Motor neuron (in vitro differentiated cells): ENCODE results near the gene TMEM271. TPM values are rescaled to one million over a fixed set of nuclear protein-coding genes. Genes with fewer than 3 reads are reported as not detected.
"Not testable (repeated sequence)": the region's sequence is repeated elsewhere in the genome, so short reads cannot be mapped to it uniquely, and the experiment has no call there.

Experiments used
- ATAC-seq, 8 experiments: fragments of 200-7000 bp; cut with Tn5 transposase; replicated peaks in 6 of 8; 2 replicates each; pipeline ENCODE4 v1.8.0; 2021; ENCODE audit warnings: mild to moderate bottlenecking in 8 of 8, moderate library complexity in 8 of 8
- H3K27ac ChIP-seq, 2 donors: fragments of 250-450 bp; sonication (Bioruptor Pico); 2 replicates each; pipeline ENCODE4 v1.9.0; 2021; ENCODE audit warnings: antibody characterized with exemption in 2 of 2, mild to moderate bottlenecking in 2 of 2, moderate library complexity in 1 of 2
- H3K4me1 ChIP-seq, 2 donors: fragments of 250-450 bp; sonication (Bioruptor Pico); replicated peaks in 1 of 2; 2 replicates each; pipeline ENCODE4 v1.6.1; 2021; ENCODE audit warnings: antibody characterized with exemption in 2 of 2, mild to moderate bottlenecking in 2 of 2, moderate library complexity in 1 of 2
- H3K4me3 ChIP-seq, 5 donors: fragments of 250-450 bp; sonication (Bioruptor Pico); 2 replicates each; pipeline ENCODE4 v1.9.0; 2021; ENCODE audit warnings: antibody characterized with exemption in 5 of 5, mild to moderate bottlenecking in 5 of 5, moderate library complexity in 4 of 5
- WGBS, 10 experiments: fragments of 450-650 bp; shearing (Covaris generic); methylation state at CpG; one replicate each; pipeline ENCODE4 v1.0.0; 2022; 5-methylcytosine and 5-hydroxymethylcytosine counted together
- in situ Hi-C, 9 experiments: fragments of 400-800 bp; cut with MboI; loops; one replicate each; pipeline ENCODE4 v1.15.0; 2021; ENCODE audit warnings: low sequenced_read_pairs in 9 of 9, low pct_unique_long_range_greater_than_20kb in 2 of 9; ENCODE audit not compliant: unreplicated experiment in 9 of 9
- total RNA-seq, 8 experiments: library from RNA; unstranded; fragments of 300-600 nt; gene quantifications; 2 replicates each; pipeline versions ENCODE4 v1.2.3 to v1.2.4, GENCODE V29; 2022

TMEM271 gene
- total RNA-seq, 8 experiments from 2014 or later: 0.88 to 3.7 (median 2.3) TPM; not detected in 3

GRCh38 chr4:601612-602558 lies 25.8 kb upstream of the TMEM271 start:
- no peak for ATAC-seq
- in situ Hi-C loops: loop anchor here in 1 of 9 experiments (5.0 kb wide), 1 partner anchor 75 kb away; no protein-coding TSS in a partner anchor
- Histone ChIP-seq H3K4me1 (no peaks in the 10 kb centered on the region), H3K4me3 (no peak overlapping the region), H3K27ac (no peak overlapping the region)
- WGBS, 10 experiments: 40 to 100% (median 80%) methylated on average over 2 to 6 of the region's 24 CpGs; no CpG with 5 or more reads in 2 of the 10 experiments

GRCh38 chr4:600850-601515 lies 24.9 kb upstream of the TMEM271 start:
- WGBS, 10 experiments: 0 to 100% (median 42%) methylated on average over 1 to 5 of the region's 11 CpGs; no CpG with 5 or more reads in 1 of the 10 experiments
- Histone ChIP-seq H3K4me3 (no peak overlapping the region), H3K27ac (no peak overlapping the region), H3K4me1 (no peaks in the 10 kb centered on the region)
- peak in 2 of 8 experiments; percentile 51 to 71 for ATAC-seq
- in situ Hi-C loops: loop anchor here in 1 of 9 experiments (5.0 kb wide), 1 partner anchor 76 kb away; no protein-coding TSS in a partner anchor

- in situ Hi-C loops: loop anchor here in 1 of 9 experiments (5.0 kb wide), 1 partner anchor 77 kb away; no protein-coding TSS in a partner anchor
- 10 to 88% (median 70%) methylated on average over 1 to 3 of the region's 6 CpGs; no CpG with 5 or more reads in 4 of the 10 experiments for WGBS, 10 experiments
These were observed 24.1 kb upstream of the TMEM271 start for GRCh38 chr4:600166-600565.

DNA sequence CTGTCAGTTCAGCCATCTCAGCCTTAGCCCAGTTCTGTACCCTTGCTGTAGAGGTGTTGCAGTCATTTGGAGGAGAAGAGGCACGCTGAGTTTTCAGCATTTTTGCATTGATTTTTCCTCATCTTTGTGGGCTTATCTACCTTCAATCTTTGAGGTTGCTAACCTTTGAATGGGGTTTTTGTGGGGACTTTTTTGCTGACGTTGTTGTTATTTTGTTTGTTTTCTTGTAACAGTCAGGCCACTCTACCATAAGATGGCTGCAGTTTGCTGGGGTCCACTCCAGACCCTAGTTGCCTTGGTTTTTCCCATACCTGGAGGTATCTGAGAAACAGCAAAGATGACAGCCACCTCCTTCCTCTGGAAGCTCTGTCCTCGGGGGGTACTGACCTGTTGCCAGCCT lies 22.8 kb upstream of the TMEM271 start:
- in situ Hi-C loops: no loop called here
- H3K4me1 ChIP-seq: no peaks in the 10 kb centered on the region
- WGBS, 10 experiments: 20 to 100% (median 46%) methylated on average over 1 to 2 of the region's 3 CpGs; no CpG with 5 or more reads in 2 of the 10 experiments
- no peak for ATAC-seq
- no peak overlapping the region for H3K4me3 ChIP-seq
- no peak overlapping the region for H3K27ac ChIP-seq

More at GRCh38 chr4:600166-600565, 24.1 kb upstream of the TMEM271 start:
- no peaks in the 10 kb centered on the region for H3K4me1 ChIP-seq
- no peak overlapping the region for H3K27ac ChIP-seq
- ATAC-seq: no peak
- no peak overlapping the region for H3K4me3 ChIP-seq

DNA sequence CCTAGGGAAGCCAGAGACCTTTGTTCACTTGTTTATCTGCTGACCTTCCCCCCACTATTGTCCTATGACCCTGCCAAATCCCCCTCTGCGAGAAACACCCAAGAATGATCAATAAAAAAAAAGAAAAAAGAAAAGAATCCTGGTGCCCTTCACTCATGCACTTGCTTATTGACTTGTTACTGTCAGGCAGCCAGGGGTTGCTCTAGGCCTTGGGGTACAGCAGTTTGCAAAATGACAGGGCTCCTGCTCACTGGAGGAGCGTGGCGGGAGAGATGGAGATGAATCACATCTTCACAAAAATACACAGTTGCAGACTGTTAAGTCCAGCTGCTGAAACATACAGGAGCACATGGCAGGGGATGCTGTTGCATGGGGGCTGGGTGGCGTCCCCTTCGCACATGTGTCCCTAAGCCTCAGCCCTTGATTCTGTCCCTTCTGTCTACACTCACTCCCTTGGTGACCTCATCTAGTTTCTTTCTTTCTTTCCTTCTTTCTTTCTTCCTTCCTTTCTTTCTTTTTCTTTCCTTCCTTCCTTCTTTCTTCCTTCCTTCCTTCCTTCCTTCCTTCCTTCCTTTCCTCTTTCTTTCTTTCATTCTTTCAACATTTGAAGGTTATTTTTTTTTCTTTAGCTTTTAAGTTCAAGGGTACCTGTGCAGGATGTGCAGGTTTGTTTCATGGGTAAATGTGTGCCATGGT lies 16.9 kb upstream of the TMEM271 start:
- WGBS, 10 experiments: 0 to 92% (median 71%) methylated on average over 1 to 4 of the region's 5 CpGs
- ATAC-seq: no peak

GRCh38 chr4:592178-592577 lies 16.1 kb upstream of the TMEM271 start:
- 100% methylated on average over 1 of the region's 13 CpGs; no CpG with 5 or more reads in 7 of the 10 experiments for WGBS, 10 experiments
- in situ Hi-C loops, H3K4me3 ChIP-seq, H3K27ac ChIP-seq, ATAC-seq, H3K4me1 ChIP-seq: not testable (repeated sequence)

More for the DNA sequence above, 16.9 kb upstream of the TMEM271 start:
- Histone ChIP-seq H3K4me3 (no peak overlapping the region), H3K27ac (no peak overlapping the region), H3K4me1 (no peaks in the 10 kb centered on the region)
- in situ Hi-C loops: no loop called here

GRCh38 chr4:590313-590841 lies 14.3 kb upstream of the TMEM271 start:
- in situ Hi-C loops: no loop called here

GRCh38 chr4:589219-589963 lies 13.3 kb upstream of the TMEM271 start:
- in situ Hi-C loops: no loop called here
- ATAC-seq: no peak
- 37 to 100% (median 54%) methylated on average over 2 to 10 of the region's 16 CpGs; no CpG with 5 or more reads in 1 of the 10 experiments for WGBS, 10 experiments

More at GRCh38 chr4:590313-590841, 14.3 kb upstream of the TMEM271 start:
- Histone ChIP-seq H3K27ac (no peak overlapping the region), H3K4me3 (no peak overlapping the region), H3K4me1 (no peaks in the 10 kb centered on the region)
- 33 to 100% (median 67%) methylated on average over 1 to 7 of the region's 12 CpGs; no CpG with 5 or more reads in 1 of the 10 experiments for WGBS, 10 experiments
- no peak for ATAC-seq

DNA sequence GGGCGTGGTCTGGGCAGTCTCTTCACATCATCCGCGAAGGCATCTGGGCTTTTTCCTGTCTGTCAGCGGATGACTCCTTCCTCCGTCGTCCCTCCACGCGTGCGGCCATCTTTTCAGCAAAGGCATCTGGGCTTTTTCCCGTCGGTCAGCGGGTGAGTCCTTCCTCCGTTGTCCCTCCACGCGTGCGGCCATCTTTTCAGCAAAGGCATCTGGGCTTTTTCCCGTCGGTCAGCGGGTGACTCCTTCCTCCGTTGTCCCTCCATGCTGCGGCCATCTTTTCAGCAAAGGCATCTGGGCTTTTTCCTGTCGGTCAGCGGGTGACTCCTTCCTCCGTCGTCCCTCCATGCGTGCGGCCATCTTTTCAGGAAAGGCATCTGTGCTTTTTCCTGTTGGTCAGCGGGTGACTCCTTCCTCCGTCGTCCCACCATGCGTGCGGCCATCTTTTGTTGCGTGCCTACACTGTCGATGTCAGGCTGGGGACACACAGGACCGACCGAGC lies 12.3 kb upstream of the TMEM271 start:
- Histone ChIP-seq H3K4me3 (no peak overlapping the region), H3K27ac (no peak overlapping the region), H3K4me1 (no peaks in the 10 kb centered on the region)
- ATAC-seq: no peak
- 62 to 95% (median 87%) methylated on average over 1 to 17 of the region's 36 CpGs; no CpG with 5 or more reads in 3 of the 10 experiments for WGBS, 10 experiments
- in situ Hi-C loops: no loop called here

More at GRCh38 chr4:589219-589963, 13.3 kb upstream of the TMEM271 start:
- Histone ChIP-seq H3K4me3 (no peak overlapping the region), H3K4me1 (no peaks in the 10 kb centered on the region), H3K27ac (no peak overlapping the region)

- H3K4me1 ChIP-seq: no peaks in the 10 kb centered on the region
- in situ Hi-C loops: no loop called here
- 23 to 92% (median 69%) methylated on average over 1 to 17 of the region's 25 CpGs; no CpG with 5 or more reads in 2 of the 10 experiments for WGBS, 10 experiments
- no peak for ATAC-seq
- no peak overlapping the region for H3K4me3 ChIP-seq
- H3K27ac ChIP-seq: no peak overlapping the region
These were observed 11.7 kb upstream of the TMEM271 start for GRCh38 chr4:587671-588350.

GRCh38 chr4:583820-584219 lies 7.7 kb upstream of the TMEM271 start:
- Histone ChIP-seq H3K4me3 (no peak overlapping the region), H3K27ac (no peak overlapping the region), H3K4me1 (peaks cover under 1 to 2% of the 10 kb centered on the region in 2 donors)
- in situ Hi-C loops: no loop called here
- no peak for ATAC-seq
- 0 to 86% (median 67%) methylated on average over 1 to 2 of the region's 2 CpGs; no CpG with 5 or more reads in 1 of the 10 experiments for WGBS, 10 experiments
